MV-4-11 (cell line): ENCODE results near the gene FANCB.

Experiments
- DNase-seq: peaks from one replicate; lab custom pipeline; 2025; lab: John Stamatoyannopoulos, UW

Gene FANCB

GRCh38 chrX:14872851-14873675, at the start of gene FANCB, which contains the start of gene MOSPD2:
FANCB (minus strand) TSS chrX:14873069; CDS start chrX:14865510, 7,559 bp downstream.
MOSPD2 (plus strand) TSS chrX:14873421; CDS start chrX:14873529, 108 bp downstream.
- DNase-seq, result peak; percentile 91

- no peak for DNase-seq
These were observed 49.6 kb upstream of the FANCB start for GRCh38 chrX:14922437-14922836.

GRCh38 chrX:14920196-14920595, 47.3 kb upstream of the FANCB start:
- DNase-seq, result no peak

GRCh38 chrX:14919407-14919806, 46.5 kb upstream of the FANCB start:
- no peak for DNase-seq

GRCh38 chrX:14916017-14916674, 43.3 kb upstream of the FANCB start:
- DNase-seq, result no peak

- DNase-seq, result no peak
These were observed 42.7 kb upstream of the FANCB start for GRCh38 chrX:14915596-14915995.

- DNase-seq, result no peak
These were observed 40.4 kb upstream of the FANCB start for GRCh38 chrX:14913241-14913640.

GRCh38 chrX:14903891-14904290, 31.0 kb upstream of the FANCB start:
- DNase-seq, result peak; percentile 16

- no peak for DNase-seq
These were observed 29.7 kb upstream of the FANCB start for GRCh38 chrX:14902537-14902936.

GRCh38 chrX:14899607-14900006, 26.7 kb upstream of the FANCB start:
- no peak for DNase-seq

- no peak for DNase-seq
These were observed 24.2 kb upstream of the FANCB start for GRCh38 chrX:14897042-14897441.

GRCh38 chrX:14896273-14896672, 23.4 kb upstream of the FANCB start:
- DNase-seq, result no peak

- no peak for DNase-seq
These were observed 13.4 kb upstream of the FANCB start for GRCh38 chrX:14886252-14886651.

- DNase-seq, result no peak
These were observed 11.8 kb upstream of the FANCB start for GRCh38 chrX:14884714-14885113.

- no peak for DNase-seq
These were observed 11.0 kb upstream of the FANCB start for GRCh38 chrX:14883826-14884225.

GRCh38 chrX:14875624-14876023, 2.8 kb upstream of the FANCB start:
- DNase-seq, result no peak

GRCh38 chrX:14873676-14874049, 794 bp upstream of the FANCB start:
- no peak for DNase-seq

GRCh38 chrX:14872355-14872754, 514 bp downstream of the FANCB start:
- DNase-seq, result no peak

GRCh38 chrX:14871767-14872166, 1.1 kb downstream of the FANCB start:
- DNase-seq, result no peak

GRCh38 chrX:14865201-14865600, 7.7 kb downstream of the FANCB start:
- no peak for DNase-seq

GRCh38 chrX:14864631-14865030, 8.2 kb downstream of the FANCB start:
- no peak for DNase-seq

GRCh38 chrX:14851526-14851925, 21.3 kb downstream of the FANCB start:
- no peak for DNase-seq

GRCh38 chrX:14843666-14844065, 29.2 kb downstream of the FANCB start:
- peak; percentile 47 for DNase-seq
